B cell (primary cell): ENCODE data around the gene UBE2R2.

Source experiments
- CTCF ChIP-seq: fragments of 200-600 bp; IDR thresholded peaks from one replicate; pipeline ENCODE4 v1.8.0; 2022; ENCODE audit warnings: antibody characterized with exemption, mild to moderate bottlenecking
- EZH2 ChIP-seq: IDR thresholded peaks from 2 replicates; pipeline ENCODE4 v1.6.1; 2012; ENCODE audit warnings: borderline replicate concordance, low read depth, mild to moderate bottlenecking, moderate library complexity, low read length; ENCODE audit not compliant: insufficient read depth, poor library complexity, severe bottlenecking

GRCh38 chr9:33932078-33932807, 115.3 kb downstream of the UBE2R2 start:
- TF ChIP-seq CTCF (no peak), EZH2 (no peak)
